Lower leg skin (tissue), 3 donors: ENCODE data around the gene GCC1.

ENCODE experiments used
- CTCF ChIP-seq, 3 donors: fragments of 450-650 bp; IDR thresholded peaks; one replicate each; pipeline ENCODE4 v1.5.1; 2016; ENCODE audit warnings: antibody characterized with exemption in 3 of 3, mild to moderate bottlenecking in 3 of 3, moderate library complexity in 2 of 3
- POLR2A ChIP-seq, 2 donors: fragments of 450-650 bp; IDR thresholded peaks; one replicate each; pipeline ENCODE4 v1.6.1; 2016 to 2017; ENCODE audit warnings: antibody characterized with exemption in 2 of 2, mild to moderate bottlenecking in 1 of 2, moderate library complexity in 1 of 2

- TF ChIP-seq POLR2A (IDR thresholded peaks at IDR 0.05) (no peak), CTCF (IDR thresholded peaks at IDR 0.05) (no peak)
These were observed 10.3 kb upstream of the GCC1 start for GRCh38 chr7:127595737-127596136.
